Bronchial epithelial cell (primary cell): Measurements from ENCODE around the gene RAB11FIP5. TPM values are rescaled to one million over a fixed set of nuclear protein-coding genes. Genes with fewer than 3 reads are reported as not detected.
"Not testable (repeated sequence)": the region's sequence is repeated elsewhere in the genome, so short reads cannot be mapped to it uniquely, and the experiment has no call there.

Source experiments
- DNase-seq: peaks from one replicate; pipeline ENCODE4 v3.0.0-alpha.2; 2010; ENCODE audit warnings: low read depth
- FAIRE-seq: peaks from 2 replicates; lab custom pipeline; 2011; peaks lifted over from hg19 to GRCh38; lab: Jason Lieb, UNC
- H3K27me3 ChIP-seq: 2 replicates; pipeline ENCODE4 v1.5.1; 2011; ENCODE audit warnings: low read length; ENCODE audit not compliant: control insufficient read depth, insufficient read depth
- H3K36me3 ChIP-seq: 2 replicates; pipeline ENCODE4 v1.5.1; 2011; ENCODE audit warnings: low read length; ENCODE audit not compliant: control insufficient read depth, insufficient read depth
- H3K4me3 ChIP-seq: 2 replicates; pipeline ENCODE4 v1.5.1; 2011; ENCODE audit warnings: mild to moderate bottlenecking, low read depth, low read length, control low read depth
- CTCF ChIP-seq: IDR thresholded peaks from 2 replicates; pipeline ENCODE4 v1.5.1; 2011; ENCODE audit warnings: mild to moderate bottlenecking, moderate library complexity, low read length, control low read depth, inconsistent platforms; ENCODE audit not compliant: insufficient read depth, severe bottlenecking
- total RNA-seq: library from RNA; depleted of rRNA; stranded (reverse); fragments of >200 nt; gene quantifications from 2 replicates; pipeline ENCODE4 v1.2.1, GENCODE V29; 2014

The RAB11FIP5 gene
- total RNA-seq, 1 donor from 2014 or later = 19.5 TPM

- no peak for DNase-seq
- TF ChIP-seq CTCF = no peak
- H3K4me3 ChIP-seq = peak overlapping the region; percentile 78
- peaks cover 2% of the 10 kb centered on the region for H3K36me3 ChIP-seq
- no peaks in the 10 kb centered on the region for H3K27me3 ChIP-seq
- no peak for FAIRE-seq
Measured at GRCh38 chr2:73069855-73070642, 42.7 kb downstream of the RAB11FIP5 start.

GRCh38 chr2:73069041-73069854, 43.5 kb downstream of the RAB11FIP5 start:
- no peak for FAIRE-seq
- H3K27me3 ChIP-seq = no peaks in the 10 kb centered on the region
- H3K36me3 ChIP-seq = no peaks in the 10 kb centered on the region
- DNase-seq = no peak
- no peak overlapping the region for H3K4me3 ChIP-seq
- TF ChIP-seq CTCF = no peak

- H3K36me3 ChIP-seq = no peaks in the 10 kb centered on the region
- no peak overlapping the region for H3K4me3 ChIP-seq
- TF ChIP-seq CTCF = no peak
- DNase-seq (peak; percentile 85), FAIRE-seq (no peak)
- no peaks in the 10 kb centered on the region for H3K27me3 ChIP-seq
Measured at GRCh38 chr2:73068147-73068546, 44.6 kb downstream of the RAB11FIP5 start.

- Histone ChIP-seq H3K36me3 (no peaks in the 10 kb centered on the region), H3K4me3 (no peak overlapping the region), H3K27me3 (no peaks in the 10 kb centered on the region)
- FAIRE-seq (no peak), DNase-seq (no peak)
- no peak for TF ChIP-seq CTCF
Measured at GRCh38 chr2:73067043-73067442, 45.7 kb downstream of the RAB11FIP5 start.

- FAIRE-seq, H3K4me3 ChIP-seq, H3K36me3 ChIP-seq, H3K27me3 ChIP-seq, DNase-seq: not testable (repeated sequence)
Measured at GRCh38 chr2:73065070-73065469, 47.7 kb downstream of the RAB11FIP5 start.
